GM12873 (cell line): ENCODE results near the gene GIT1.

Experiments used
- CTCF ChIP-seq: IDR thresholded peaks from 2 replicates; pipeline ENCODE4 v1.5.1; 2012; ENCODE audit warnings: low read depth, mild to moderate bottlenecking, moderate library complexity, low read length, control low read depth; ENCODE audit not compliant: insufficient read depth; ENCODE audit errors: missing control alignments

Gene GIT1

GRCh38 chr17:29526322-29526721, 63.1 kb downstream of the GIT1 start:
- TF ChIP-seq CTCF, result no peak

GRCh38 chr17:29524692-29525091, 64.8 kb downstream of the GIT1 start:
- no peak for TF ChIP-seq CTCF
